ENCODE measurements around the gene REPIN1. TPM values are rescaled to one million over a fixed set of nuclear protein-coding genes. Genes with fewer than 3 reads are reported as not detected.

Gene REPIN1
- total RNA-seq, 4 donors from 2014 or later = 66.8 to 143 (median 97.7) TPM

DNA sequence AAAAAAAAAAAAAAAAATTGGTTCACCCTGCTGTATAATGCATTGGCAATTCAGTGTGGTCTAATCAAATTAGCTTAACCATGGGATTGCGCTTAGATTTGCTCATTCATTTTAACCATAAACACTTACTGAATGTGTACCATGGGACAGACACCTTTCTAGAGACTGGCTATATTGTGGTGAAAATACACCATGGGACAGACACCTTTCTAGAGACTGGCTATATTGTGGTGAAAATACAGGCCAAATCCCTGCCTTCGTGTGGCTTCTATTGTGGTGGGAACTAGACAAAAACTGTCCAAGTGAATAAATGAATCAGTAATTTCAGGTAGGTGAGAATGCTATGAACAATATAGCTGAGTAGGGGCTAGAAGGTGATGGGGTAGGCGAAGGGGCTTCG is 10.2 kb upstream of the REPIN1 start:
- Histone ChIP-seq H3K4me1 (peaks cover 0 to 25% (median 21%) of the 10 kb centered on the region in 4 donors), H3K4me3 (no peak overlapping the region), H3K27ac (replicated peaks in 1 of 4) (no peak overlapping the region), H3K36me3 (no peaks in the 10 kb centered on the region), H3K27me3 (no peaks in the 10 kb centered on the region), H3K9me3 (no peaks in the 10 kb centered on the region)
- WGBS = 97% methylated on average over 4 of the region's 4 CpGs
- no peak for DNase-seq (ENCODE audit: extremely low spot score)
- TF ChIP-seq, protein P1, sequence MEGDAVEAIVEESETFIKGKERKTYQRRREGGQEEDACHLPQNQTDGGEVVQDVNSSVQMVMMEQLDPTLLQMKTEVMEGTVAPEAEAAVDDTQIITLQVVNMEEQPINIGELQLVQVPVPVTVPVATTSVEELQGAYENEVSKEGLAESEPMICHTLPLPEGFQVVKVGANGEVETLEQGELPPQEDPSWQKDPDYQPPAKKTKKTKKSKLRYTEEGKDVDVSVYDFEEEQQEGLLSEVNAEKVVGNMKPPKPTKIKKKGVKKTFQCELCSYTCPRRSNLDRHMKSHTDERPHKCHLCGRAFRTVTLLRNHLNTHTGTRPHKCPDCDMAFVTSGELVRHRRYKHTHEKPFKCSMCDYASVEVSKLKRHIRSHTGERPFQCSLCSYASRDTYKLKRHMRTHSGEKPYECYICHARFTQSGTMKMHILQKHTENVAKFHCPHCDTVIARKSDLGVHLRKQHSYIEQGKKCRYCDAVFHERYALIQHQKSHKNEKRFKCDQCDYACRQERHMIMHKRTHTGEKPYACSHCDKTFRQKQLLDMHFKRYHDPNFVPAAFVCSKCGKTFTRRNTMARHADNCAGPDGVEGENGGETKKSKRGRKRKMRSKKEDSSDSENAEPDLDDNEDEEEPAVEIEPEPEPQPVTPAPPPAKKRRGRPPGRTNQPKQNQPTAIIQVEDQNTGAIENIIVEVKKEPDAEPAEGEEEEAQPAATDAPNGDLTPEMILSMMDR (IDR thresholded peaks at IDR 0.05) = no peak
- no peak for TF ChIP-seq POLR2AphosphoS5 (IDR thresholded peaks at IDR 0.05)
- TF ChIP-seq EP300 (IDR thresholded peaks at IDR 0.05) = no peak
- no peak for TF ChIP-seq POLR2A (IDR thresholded peaks at IDR 0.05; ENCODE audit: low read depth)
- intact Hi-C loops (cut with DNase I) = no loop called here

DNA sequence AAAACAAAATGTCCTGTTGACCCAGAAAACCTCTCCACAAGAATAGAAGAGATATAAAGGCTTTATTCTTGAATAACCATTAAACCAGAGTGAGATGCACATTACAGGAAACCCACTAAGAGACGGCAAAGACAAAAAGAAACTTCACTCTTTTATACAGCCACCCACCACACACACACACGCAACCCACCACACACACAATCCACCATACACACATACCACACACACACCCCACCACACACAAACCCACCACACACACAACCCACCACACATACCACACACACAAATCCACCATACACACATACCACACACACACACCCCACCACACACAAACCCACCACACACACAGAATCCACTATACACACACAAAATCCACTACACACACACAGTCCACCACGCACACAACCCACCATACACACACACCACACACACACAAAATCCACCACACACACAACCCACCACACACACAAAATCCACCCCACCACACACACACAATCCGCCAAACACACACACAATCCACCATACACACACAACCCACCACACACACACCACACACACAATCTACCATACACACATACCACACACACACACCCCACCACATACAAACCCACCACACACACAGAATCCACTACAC is 9.5 kb upstream of the REPIN1 start:
- no peak for DNase-seq (ENCODE audit: extremely low spot score)
- Histone ChIP-seq H3K4me1 (peaks cover 0 to 25% (median 21%) of the 10 kb centered on the region in 4 donors), H3K27ac (replicated peaks in 1 of 4) (no peak overlapping the region), H3K9me3 (no peaks in the 10 kb centered on the region), H3K36me3 (no peaks in the 10 kb centered on the region), H3K27me3 (no peaks in the 10 kb centered on the region), H3K4me3 (no peak overlapping the region)
- 92% methylated on average over 4 of the region's 4 CpGs for WGBS
- TF ChIP-seq POLR2AphosphoS5 (IDR thresholded peaks at IDR 0.05) = no peak
- no peak for TF ChIP-seq EP300 (IDR thresholded peaks at IDR 0.05)
- TF ChIP-seq, protein P1 (IDR thresholded peaks at IDR 0.05) = no peak
- TF ChIP-seq POLR2A (IDR thresholded peaks at IDR 0.05; ENCODE audit: low read depth) = no peak
- intact Hi-C loops (cut with DNase I) = no loop called here

DNA sequence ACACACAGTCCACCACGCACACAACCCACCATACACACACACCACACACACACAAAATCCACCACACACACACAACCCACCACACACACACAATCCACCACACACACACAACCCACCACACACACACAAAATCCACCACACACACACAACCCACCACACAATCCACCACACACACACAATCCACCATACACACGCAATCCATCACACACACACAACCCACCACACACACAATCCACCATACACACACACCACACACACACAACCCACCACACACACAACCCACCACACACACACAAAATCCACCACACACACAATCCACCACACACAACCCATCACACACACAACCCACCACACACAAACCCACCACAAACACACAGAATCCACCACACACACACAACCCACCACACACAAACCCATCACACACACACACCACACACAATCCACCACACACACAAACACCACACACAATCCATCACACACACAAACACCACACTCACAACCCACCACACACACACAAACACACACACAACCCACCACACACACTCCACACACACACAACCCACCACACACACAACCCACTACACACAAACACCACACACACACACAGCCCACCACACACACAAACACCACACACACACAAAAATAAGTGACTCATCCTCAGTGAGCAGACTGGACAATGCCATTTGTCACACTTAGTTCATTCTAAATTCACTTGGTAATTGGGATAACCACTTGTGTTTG is 8.8 kb upstream of the REPIN1 start:
- intact Hi-C loops (cut with DNase I) = no loop called here
- TF ChIP-seq POLR2AphosphoS5 (IDR thresholded peaks at IDR 0.05) = no peak
- TF ChIP-seq, protein P1 (IDR thresholded peaks at IDR 0.05) = no peak
- TF ChIP-seq POLR2A (IDR thresholded peaks at IDR 0.05; ENCODE audit: low read depth) = no peak
- TF ChIP-seq EP300 (IDR thresholded peaks at IDR 0.05) = no peak
- 94% methylated on average over 2 of the region's 2 CpGs for WGBS
- Histone ChIP-seq H3K27me3 (no peaks in the 10 kb centered on the region), H3K36me3 (no peaks in the 10 kb centered on the region), H3K4me1 (peaks cover 0 to 25% (median 19%) of the 10 kb centered on the region in 4 donors), H3K27ac (replicated peaks in 1 of 4) (no peak overlapping the region), H3K4me3 (no peak overlapping the region), H3K9me3 (no peaks in the 10 kb centered on the region)
- no peak for DNase-seq (ENCODE audit: extremely low spot score)

DNA sequence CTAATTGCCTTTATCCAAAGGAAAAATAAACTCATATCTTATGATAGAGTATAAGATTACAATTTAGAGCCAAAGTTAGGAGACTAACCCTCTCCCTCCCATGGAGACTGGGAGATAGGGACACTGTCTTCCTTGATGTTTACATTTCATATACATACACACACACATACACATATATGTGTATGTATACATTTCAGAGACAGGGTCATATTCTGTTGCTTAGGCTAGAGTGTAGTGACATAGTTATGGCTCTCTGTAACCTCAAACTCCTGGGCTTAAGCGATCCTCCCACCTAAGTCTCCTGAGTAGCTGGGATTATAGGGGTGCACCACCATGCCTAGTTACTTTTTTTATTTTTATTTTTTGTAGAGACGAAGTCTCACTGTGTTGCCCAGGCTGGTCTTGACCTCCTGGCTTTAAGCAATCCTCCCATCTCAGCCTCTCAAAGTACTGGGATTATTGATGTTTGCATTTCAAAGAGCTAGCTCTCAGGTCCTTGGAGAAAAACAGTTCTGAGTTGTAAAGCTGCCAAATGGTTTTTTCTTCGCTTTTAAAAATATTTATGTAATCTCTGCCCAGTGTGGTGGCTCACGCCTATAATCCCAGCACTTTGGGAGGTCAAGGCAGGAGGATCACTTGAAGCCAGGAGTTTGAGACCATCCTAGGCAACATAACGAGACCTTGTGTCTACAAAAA is 8.1 kb upstream of the REPIN1 start:
- Histone ChIP-seq H3K9me3 (no peaks in the 10 kb centered on the region), H3K4me1 (peaks cover 0 to 20% (median 16%) of the 10 kb centered on the region in 4 donors), H3K36me3 (no peaks in the 10 kb centered on the region), H3K27ac (replicated peaks in 1 of 4) (no peak overlapping the region), H3K4me3 (no peak overlapping the region), H3K27me3 (no peaks in the 10 kb centered on the region)
- TF ChIP-seq, protein P1 (IDR thresholded peaks at IDR 0.05) = no peak
- no peak for TF ChIP-seq POLR2A (IDR thresholded peaks at IDR 0.05; ENCODE audit: low read depth)
- no peak for TF ChIP-seq EP300 (IDR thresholded peaks at IDR 0.05)
- TF ChIP-seq POLR2AphosphoS5 (IDR thresholded peaks at IDR 0.05) = no peak
- DNase-seq (ENCODE audit: extremely low spot score) = no peak
- intact Hi-C loops (cut with DNase I) = no loop called here
- 75% methylated on average over 5 of the region's 5 CpGs for WGBS
